ENCODE data around the gene TET3. TPM values are rescaled to one million over a fixed set of nuclear protein-coding genes. Genes with fewer than 3 reads are reported as not detected.

TET3 gene
- polyA plus RNA-seq, 1 donor (not counting 4 experiments of a cell fraction or from before 2014, with no cell fraction given) = 2.9 TPM

DNA sequence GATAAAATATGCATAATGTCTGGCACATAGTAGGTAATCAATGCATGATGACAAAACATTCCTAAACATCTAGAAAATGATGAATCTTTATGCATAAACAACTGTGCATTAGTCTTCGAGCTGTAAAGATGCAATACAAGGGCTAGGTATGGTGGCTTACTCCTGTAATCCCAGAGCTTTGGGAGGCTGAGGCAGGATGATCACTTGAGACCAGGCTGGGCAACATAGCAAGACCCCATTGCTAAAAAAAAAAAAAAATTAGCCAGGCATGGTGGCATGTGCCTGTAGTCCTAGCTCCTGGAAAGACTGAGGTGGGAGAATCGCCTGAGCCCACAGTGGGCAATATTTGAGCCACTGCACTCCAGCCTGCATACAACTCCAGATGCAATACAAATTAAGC, 5.3 kb downstream of the TET3 start:
- Histone ChIP-seq H2AFZ (ENCODE audit: control insufficient read depth, low read length) (no peak overlapping the region), H3K9me3 (ENCODE audit: control insufficient read depth, low read depth, low read length) (no peaks in the 10 kb centered on the region), H3K9ac (ENCODE audit: control insufficient read depth, extremely low read depth, insufficient read depth, low read length) (no peak overlapping the region), H3K27me3 (ENCODE audit: control insufficient read depth, extremely low read depth, insufficient read depth, low read length) (no peaks in the 10 kb centered on the region), H3K9me1 (ENCODE audit: control insufficient read depth, extremely low read depth, insufficient read depth, low read length) (peaks cover 5% of the 10 kb centered on the region), H3K79me2 (ENCODE audit: control insufficient read depth, insufficient read depth, low read length) (peaks cover 76% of the 10 kb centered on the region), H3K4me2 (ENCODE audit: control insufficient read depth, extremely low read depth, insufficient read depth, low read depth, low read length) (no peak overlapping the region), H3K27ac (ENCODE audit: control insufficient read depth, insufficient read depth, low read length) (no peak overlapping the region), H3K4me1 (ENCODE audit: control insufficient read depth, extremely low read depth, insufficient read depth, low read length) (peaks cover 57% of the 10 kb centered on the region), H3K4me3 (ENCODE audit: control insufficient read depth in 2 of 3, extremely low read depth in 1 of 3, insufficient read depth in 2 of 3, low read depth in 1 of 3, low read length in 3 of 3) (no peak overlapping the region), H4K20me1 (ENCODE audit: control insufficient read depth, extremely low read depth, insufficient read depth, low read length) (peaks cover 11% of the 10 kb centered on the region), H3K36me3 (ENCODE audit: control insufficient read depth in 2 of 2, extremely low read depth in 1 of 2, insufficient read depth in 2 of 2, low read length in 2 of 2) (peaks cover 1 to 19% of the 10 kb centered on the region in 2 experiments)
- dilution Hi-C loops (cut with MboI; ENCODE audit: extremely low pct_ligation_motif_present, low sequenced_read_pairs) = no loop called here
- FAIRE-seq = no peak
- DNase-seq (ENCODE audit: low read depth, low spot score) = no peak
- TF ChIP-seq, protein P1, sequence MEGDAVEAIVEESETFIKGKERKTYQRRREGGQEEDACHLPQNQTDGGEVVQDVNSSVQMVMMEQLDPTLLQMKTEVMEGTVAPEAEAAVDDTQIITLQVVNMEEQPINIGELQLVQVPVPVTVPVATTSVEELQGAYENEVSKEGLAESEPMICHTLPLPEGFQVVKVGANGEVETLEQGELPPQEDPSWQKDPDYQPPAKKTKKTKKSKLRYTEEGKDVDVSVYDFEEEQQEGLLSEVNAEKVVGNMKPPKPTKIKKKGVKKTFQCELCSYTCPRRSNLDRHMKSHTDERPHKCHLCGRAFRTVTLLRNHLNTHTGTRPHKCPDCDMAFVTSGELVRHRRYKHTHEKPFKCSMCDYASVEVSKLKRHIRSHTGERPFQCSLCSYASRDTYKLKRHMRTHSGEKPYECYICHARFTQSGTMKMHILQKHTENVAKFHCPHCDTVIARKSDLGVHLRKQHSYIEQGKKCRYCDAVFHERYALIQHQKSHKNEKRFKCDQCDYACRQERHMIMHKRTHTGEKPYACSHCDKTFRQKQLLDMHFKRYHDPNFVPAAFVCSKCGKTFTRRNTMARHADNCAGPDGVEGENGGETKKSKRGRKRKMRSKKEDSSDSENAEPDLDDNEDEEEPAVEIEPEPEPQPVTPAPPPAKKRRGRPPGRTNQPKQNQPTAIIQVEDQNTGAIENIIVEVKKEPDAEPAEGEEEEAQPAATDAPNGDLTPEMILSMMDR (optimal IDR thresholded peaks at IDR 0.05 in 1 of 3, IDR thresholded peaks at IDR 0.05 in 1 of 3, conservative IDR thresholded peaks at IDR 0.05 in 1 of 3; ENCODE audit: extremely low read depth in 1 of 3, insufficient read depth in 2 of 3, low read length in 3 of 3) = no peak
- no peak for TF ChIP-seq EZH2 (IDR thresholded peaks at IDR 0.05; ENCODE audit: low read length)

DNA sequence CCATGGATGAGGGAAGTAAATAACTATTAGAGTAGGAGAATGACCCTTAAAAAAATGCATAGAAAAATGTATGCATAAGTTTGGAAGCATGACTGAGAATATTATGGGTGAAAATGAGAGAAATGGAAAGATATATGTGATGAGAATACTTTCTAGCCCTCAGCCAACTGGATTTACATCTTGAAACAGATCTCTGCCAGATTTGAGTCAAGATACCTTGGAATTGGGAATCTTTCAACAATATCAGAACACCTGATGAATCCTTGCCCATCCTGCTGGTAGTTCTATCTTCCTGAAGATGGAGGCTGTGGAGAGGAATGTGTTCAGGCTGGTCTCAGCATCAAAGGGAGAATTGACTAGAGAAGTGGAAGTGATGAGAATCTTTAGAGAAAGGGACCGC, 5.8 kb downstream of the TET3 start:
- no peak overlapping the region for H2AFZ ChIP-seq (ENCODE audit: control insufficient read depth, low read length)
- TF ChIP-seq EZH2 (IDR thresholded peaks at IDR 0.05; ENCODE audit: low read length) = no peak
- TF ChIP-seq, protein P1 (optimal IDR thresholded peaks at IDR 0.05 in 1 of 3, IDR thresholded peaks at IDR 0.05 in 1 of 3, conservative IDR thresholded peaks at IDR 0.05 in 1 of 3; ENCODE audit: extremely low read depth in 1 of 3, insufficient read depth in 2 of 3, low read length in 3 of 3) = no peak
- no peaks in the 10 kb centered on the region for H3K27me3 ChIP-seq (ENCODE audit: control insufficient read depth, extremely low read depth, insufficient read depth, low read length)
- no peak for DNase-seq (ENCODE audit: low read depth, low spot score)
- no peak overlapping the region for H3K4me3 ChIP-seq (ENCODE audit: control insufficient read depth in 2 of 3, extremely low read depth in 1 of 3, insufficient read depth in 2 of 3, low read depth in 1 of 3, low read length in 3 of 3)
- peaks cover 5% of the 10 kb centered on the region for H3K9me1 ChIP-seq (ENCODE audit: control insufficient read depth, extremely low read depth, insufficient read depth, low read length)
- no peak overlapping the region for H3K9ac ChIP-seq (ENCODE audit: control insufficient read depth, extremely low read depth, insufficient read depth, low read length)
- H3K4me1 ChIP-seq (ENCODE audit: control insufficient read depth, extremely low read depth, insufficient read depth, low read length) = peaks cover 57% of the 10 kb centered on the region
- H3K9me3 ChIP-seq (ENCODE audit: control insufficient read depth, low read depth, low read length) = no peaks in the 10 kb centered on the region
- peaks cover 1 to 19% of the 10 kb centered on the region in 2 experiments for H3K36me3 ChIP-seq (ENCODE audit: control insufficient read depth in 2 of 2, extremely low read depth in 1 of 2, insufficient read depth in 2 of 2, low read length in 2 of 2)
- peaks cover 11% of the 10 kb centered on the region for H4K20me1 ChIP-seq (ENCODE audit: control insufficient read depth, extremely low read depth, insufficient read depth, low read length)
- H3K4me2 ChIP-seq (ENCODE audit: control insufficient read depth, extremely low read depth, insufficient read depth, low read depth, low read length) = no peak overlapping the region
- H3K79me2 ChIP-seq (ENCODE audit: control insufficient read depth, insufficient read depth, low read length) = peaks cover 81% of the 10 kb centered on the region
- no peak overlapping the region for H3K27ac ChIP-seq (ENCODE audit: control insufficient read depth, insufficient read depth, low read length)
- dilution Hi-C loops (cut with MboI; ENCODE audit: extremely low pct_ligation_motif_present, low sequenced_read_pairs) = no loop called here
- FAIRE-seq = no peak

Data from keratinocyte (primary cell).